HG02938 (cell line): ENCODE results near the gene ZNF611.
"Not testable (repeated sequence)": the region's sequence is repeated elsewhere in the genome, so short reads cannot be mapped to it uniquely, and the experiment has no call there.

Experiments used
- ATAC-seq: cut with Tn5 transposase; IDR thresholded peaks from one replicate; pipeline ENCODE4 v1.9.1; 2021; ENCODE audit warnings: mild to moderate bottlenecking, moderate library complexity; ENCODE audit not compliant: unreplicated experiment

The ZNF611 gene

GRCh38 chr19:52720541-52720940 is 14.3 kb downstream of the ZNF611 start:
- ATAC-seq, result not testable (repeated sequence)

GRCh38 chr19:52716522-52716921 is 18.3 kb downstream of the ZNF611 start:
- ATAC-seq, result no peak

GRCh38 chr19:52715902-52716301 is 18.9 kb downstream of the ZNF611 start:
- ATAC-seq, result not testable (repeated sequence)

- not testable (repeated sequence) for ATAC-seq
Observed at GRCh38 chr19:52715330-52715729, 19.5 kb downstream of the ZNF611 start.

- ATAC-seq, result not testable (repeated sequence)
Observed at GRCh38 chr19:52713051-52713450, 21.8 kb downstream of the ZNF611 start.

- not testable (repeated sequence) for ATAC-seq
Observed at GRCh38 chr19:52711661-52712060, 23.2 kb downstream of the ZNF611 start.

- no peak for ATAC-seq
Observed at GRCh38 chr19:52710538-52710937, 24.3 kb downstream of the ZNF611 start.

GRCh38 chr19:52705615-52706014 is 29.2 kb downstream of the ZNF611 start:
- not testable (repeated sequence) for ATAC-seq

- ATAC-seq, result no peak
Observed at GRCh38 chr19:52703917-52704316, 30.9 kb downstream of the ZNF611 start.

- no peak for ATAC-seq
Observed at GRCh38 chr19:52700673-52701072, 34.2 kb downstream of the ZNF611 start.

GRCh38 chr19:52699555-52699954 is 35.3 kb downstream of the ZNF611 start:
- ATAC-seq, result not testable (repeated sequence)

GRCh38 chr19:52695996-52696395 is 38.8 kb downstream of the ZNF611 start:
- no peak for ATAC-seq

GRCh38 chr19:52694921-52695320 is 39.9 kb downstream of the ZNF611 start:
- no peak for ATAC-seq

GRCh38 chr19:52694281-52694680 is 40.6 kb downstream of the ZNF611 start:
- ATAC-seq, result not testable (repeated sequence)

GRCh38 chr19:52692431-52693008 is 42.3 kb downstream of the ZNF611 start:
- ATAC-seq, result no peak

- ATAC-seq, result no peak
Observed at GRCh38 chr19:52691737-52692136, 43.1 kb downstream of the ZNF611 start.

- no peak for ATAC-seq
Observed at GRCh38 chr19:52691215-52691610, 43.6 kb downstream of the ZNF611 start.

- peak; percentile 69 for ATAC-seq
Observed at GRCh38 chr19:52690369-52691214, 44.3 kb downstream of the ZNF611 start.

GRCh38 chr19:52689843-52690368 is 44.9 kb downstream of the ZNF611 start:
- peak; percentile 12 for ATAC-seq

- not testable (repeated sequence) for ATAC-seq
Observed at GRCh38 chr19:52688925-52689796, 45.7 kb downstream of the ZNF611 start.

GRCh38 chr19:52688335-52688734 is 46.5 kb downstream of the ZNF611 start:
- ATAC-seq, result no peak
